DND-41 (cell line): ENCODE data around the gene GLP2R.

Experiments used
- EZH2 ChIP-seq: IDR thresholded peaks from 3 replicates; pipeline ENCODE4 v1.6.1; 2012; ENCODE audit warnings: borderline replicate concordance, low read depth, mild to moderate bottlenecking, moderate library complexity, low read length, inconsistent platforms; ENCODE audit not compliant: severe bottlenecking
- TF ChIP-seq, protein P1 (sequence below): IDR thresholded peaks from 2 replicates; pipeline ENCODE4 v1.5.1; 2012; ENCODE audit warnings: borderline replicate concordance, low read length, moderate library complexity, mild to moderate bottlenecking; ENCODE audit not compliant: poor library complexity, severe bottlenecking; ENCODE audit errors: extremely low read depth

- TF ChIP-seq, protein P1, sequence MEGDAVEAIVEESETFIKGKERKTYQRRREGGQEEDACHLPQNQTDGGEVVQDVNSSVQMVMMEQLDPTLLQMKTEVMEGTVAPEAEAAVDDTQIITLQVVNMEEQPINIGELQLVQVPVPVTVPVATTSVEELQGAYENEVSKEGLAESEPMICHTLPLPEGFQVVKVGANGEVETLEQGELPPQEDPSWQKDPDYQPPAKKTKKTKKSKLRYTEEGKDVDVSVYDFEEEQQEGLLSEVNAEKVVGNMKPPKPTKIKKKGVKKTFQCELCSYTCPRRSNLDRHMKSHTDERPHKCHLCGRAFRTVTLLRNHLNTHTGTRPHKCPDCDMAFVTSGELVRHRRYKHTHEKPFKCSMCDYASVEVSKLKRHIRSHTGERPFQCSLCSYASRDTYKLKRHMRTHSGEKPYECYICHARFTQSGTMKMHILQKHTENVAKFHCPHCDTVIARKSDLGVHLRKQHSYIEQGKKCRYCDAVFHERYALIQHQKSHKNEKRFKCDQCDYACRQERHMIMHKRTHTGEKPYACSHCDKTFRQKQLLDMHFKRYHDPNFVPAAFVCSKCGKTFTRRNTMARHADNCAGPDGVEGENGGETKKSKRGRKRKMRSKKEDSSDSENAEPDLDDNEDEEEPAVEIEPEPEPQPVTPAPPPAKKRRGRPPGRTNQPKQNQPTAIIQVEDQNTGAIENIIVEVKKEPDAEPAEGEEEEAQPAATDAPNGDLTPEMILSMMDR: no peak
- TF ChIP-seq EZH2: no peak
Measured at GRCh38 chr17:9839433-9839832, 13.7 kb downstream of the GLP2R start.
